Right lobe of liver (tissue), 6 donors: ENCODE measurements around the gene APH1B. TPM values are rescaled to one million over a fixed set of nuclear protein-coding genes. Genes with fewer than 3 reads are reported as not detected.
"Not testable (repeated sequence)": the region's sequence is repeated elsewhere in the genome, so short reads cannot be mapped to it uniquely, and the experiment has no call there.

Experiments
- ATAC-seq, 4 donors: fragments of 200-7000 bp; cut with Tn5 transposase; one replicate each; pipeline ENCODE4 v1.9.1; 2020; ENCODE audit warnings: mild to moderate bottlenecking in 4 of 4, moderate library complexity in 4 of 4
- DNase-seq, 3 donors: peaks; one replicate each; pipeline ENCODE4 v3.0.0-alpha.2; 2020
- H3K27ac ChIP-seq, 3 donors: fragments of 200-600 bp; one replicate each; pipeline ENCODE4 v1.8.0; 2022
- H3K27me3 ChIP-seq, 2 donors: fragments of 200-600 bp; one replicate each; pipeline ENCODE4 v1.8.0; 2022
- H3K36me3 ChIP-seq, 4 donors: fragments of 200-600 bp; sonication (generic) in 1 of 4; one replicate each; pipeline versions ENCODE4 v1.5.1 to v1.8.0; 2017 to 2022; ENCODE audit warnings: control low read depth in 1 of 4
- H3K4me1 ChIP-seq, 4 donors: fragments of 200-600 bp; sonication (generic) in 1 of 4; one replicate each; pipeline versions ENCODE4 v1.5.1 to v1.8.0; 2017 to 2022; ENCODE audit warnings: control low read depth in 1 of 4
- H3K4me3 ChIP-seq, 3 donors: fragments of 200-600 bp; one replicate each; pipeline ENCODE4 v1.8.0; 2022
- H3K9me3 ChIP-seq, 4 donors: fragments of 200-600 bp; sonication (generic) in 1 of 4; one replicate each; pipeline versions ENCODE4 v1.5.1 to v1.8.0; 2017 to 2022; ENCODE audit warnings: control low read depth in 1 of 4
- CTCF ChIP-seq, 4 donors: fragments of 200-600 bp in 3 of 4; fragments of 450-650 bp in 1 of 4; IDR thresholded peaks; one replicate each; pipeline versions ENCODE4 v1.5.1 to v1.8.0; 2016 to 2022; ENCODE audit warnings: antibody characterized with exemption in 4 of 4, mild to moderate bottlenecking in 2 of 4
- POLR2A ChIP-seq: fragments of 450-650 bp; IDR thresholded peaks from one replicate; pipeline ENCODE4 v1.6.1; 2017; ENCODE audit warnings: antibody characterized with exemption, mild to moderate bottlenecking
- WGBS: methylation state at CpG from one replicate; pipeline ENCODE4 v1.1.6; 2018; ENCODE audit warnings: low coverage, low lambda C conversion rate; ENCODE audit not compliant: insufficient coverage; ENCODE audit errors: missing lambda C conversion rate; 5-methylcytosine and 5-hydroxymethylcytosine counted together
- intact Hi-C, 2 donors: fragments of 100-400 bp; cut with DNase I; formaldehyde crosslinking; loops; one replicate each; pipeline versions ENCODE4 v1.11.2 to v1.14.1; 2022
- total RNA-seq, 6 experiments: library from RNA; depleted of rRNA in 2 of 6; stranded (reverse); fragments of >200 nt in 2 of 6; fragmentation: NEBNext Ultra II Directional in 3 of 6; extraction: Animal tissue kit (Norgen Biotek cat#: 25700) in 3 of 6; gene quantifications; one replicate each; pipeline versions ENCODE4 v1.1.0 to v1.2.4, GENCODE V29; 2016 to 2023
- donor health status: DM: no; HTN: yes; CAD: no.
- donor health status: DM: no; HTN: no; CAD: no.
- donor health status: DM: no; HTN: no; CAD: no.
- donor health status: DM: no; HTN: yes; CAD: no.
- donor health status: DM: no; HTN: yes; CAD: no.

APH1B gene
- total RNA-seq, 6 experiments from 2014 or later: 2.2 to 7.4 (median 4.7) TPM

- H3K27ac ChIP-seq: no peak overlapping the region
- intact Hi-C loops: no loop called here
- no peak for DNase-seq
- no peaks in the 10 kb centered on the region for H3K9me3 ChIP-seq
- TF ChIP-seq CTCF (IDR thresholded peaks at IDR 0.05): no peak
- no peak for TF ChIP-seq POLR2A
- no peak for ATAC-seq
- H3K4me3 ChIP-seq: no peak overlapping the region
- peaks cover 0 to 24% (median 7%) of the 10 kb centered on the region in 4 donors for H3K4me1 ChIP-seq
- no peaks in the 10 kb centered on the region for H3K27me3 ChIP-seq
- H3K36me3 ChIP-seq: no peaks in the 10 kb centered on the region
Measured at GRCh38 chr15:63236272-63236671, 41.1 kb upstream of the APH1B start.

- H3K4me3 ChIP-seq, H3K27ac ChIP-seq, intact Hi-C loops, ATAC-seq, H3K27me3 ChIP-seq, H3K9me3 ChIP-seq, DNase-seq, H3K36me3 ChIP-seq: not testable (repeated sequence)
- WGBS: 88% methylated on average over 1 of the region's 1 CpG
- peaks cover 0 to 24% (median 7%) of the 10 kb centered on the region in 4 donors for H3K4me1 ChIP-seq
Measured at GRCh38 chr15:63237086-63237485, 40.3 kb upstream of the APH1B start.

DNA sequence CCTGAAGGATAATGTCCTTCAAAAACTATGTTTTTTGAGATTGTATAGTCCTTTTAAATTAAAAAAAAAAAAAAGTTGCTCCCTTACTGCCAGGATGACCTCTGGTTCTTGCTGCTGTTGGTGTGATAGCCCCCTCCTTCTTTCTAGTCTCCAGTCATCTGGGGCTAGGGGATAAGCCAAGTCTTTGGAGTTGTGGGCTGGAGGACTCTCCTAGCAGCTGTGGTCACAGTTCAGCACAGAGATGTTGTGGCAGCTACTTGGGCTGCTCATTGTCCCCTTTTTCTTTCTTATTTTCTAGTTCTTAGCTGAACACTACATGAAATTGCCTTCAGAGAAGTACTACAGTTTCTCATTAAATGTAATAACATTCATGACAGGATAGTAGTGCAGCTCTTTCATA is 39.2 kb upstream of the APH1B start:
- no peaks in the 10 kb centered on the region for H3K9me3 ChIP-seq
- intact Hi-C loops: no loop called here
- H3K4me1 ChIP-seq: peaks cover 0 to 22% (median 7%) of the 10 kb centered on the region in 4 donors
- H3K27me3 ChIP-seq: no peaks in the 10 kb centered on the region
- no peak for ATAC-seq
- H3K4me3 ChIP-seq: no peak overlapping the region
- no peaks in the 10 kb centered on the region for H3K36me3 ChIP-seq
- DNase-seq: no peak
- H3K27ac ChIP-seq: no peak overlapping the region
- TF ChIP-seq CTCF (IDR thresholded peaks at IDR 0.05) (no peak), POLR2A (no peak)

- Histone ChIP-seq H3K27me3 (no peaks in the 10 kb centered on the region), H3K27ac (no peak overlapping the region), H3K4me1 (peaks cover 0 to 15% (median 4%) of the 10 kb centered on the region in 4 donors), H3K4me3 (no peak overlapping the region), H3K9me3 (no peaks in the 10 kb centered on the region), H3K36me3 (no peaks in the 10 kb centered on the region)
- DNase-seq: no peak
- TF ChIP-seq CTCF (IDR thresholded peaks at IDR 0.05): no peak
- TF ChIP-seq POLR2A: no peak
- WGBS: 63% methylated on average over 1 of the region's 1 CpG
- intact Hi-C loops: no loop called here
- no peak for ATAC-seq
Measured at GRCh38 chr15:63238796-63239195, 38.6 kb upstream of the APH1B start.

- WGBS: 100% methylated on average over 3 of the region's 3 CpGs
- TF ChIP-seq CTCF (IDR thresholded peaks at IDR 0.05) (no peak), POLR2A (no peak)
Measured at GRCh38 chr15:63240109-63240508, 37.3 kb upstream of the APH1B start.

More at GRCh38 chr15:63240109-63240508, 37.3 kb upstream of the APH1B start:
- Histone ChIP-seq H3K36me3 (no peaks in the 10 kb centered on the region), H3K9me3 (no peaks in the 10 kb centered on the region), H3K4me3 (no peak overlapping the region), H3K27ac (no peak overlapping the region), H3K27me3 (no peaks in the 10 kb centered on the region), H3K4me1 (peaks cover 0 to 3% (median 0%) of the 10 kb centered on the region in 4 donors)
- intact Hi-C loops: no loop called here
- no peak for DNase-seq
- ATAC-seq: no peak
